ENCODE measurements around the gene TOGARAM2. TPM values are rescaled to one million over a fixed set of nuclear protein-coding genes. Genes with fewer than 3 reads are reported as not detected.
A peak's percentile ranks its signal among the peaks of the same experiment; 100 is the strongest.

TOGARAM2 gene
- total RNA-seq, 6 experiments from 2014 or later: not detected

DNA sequence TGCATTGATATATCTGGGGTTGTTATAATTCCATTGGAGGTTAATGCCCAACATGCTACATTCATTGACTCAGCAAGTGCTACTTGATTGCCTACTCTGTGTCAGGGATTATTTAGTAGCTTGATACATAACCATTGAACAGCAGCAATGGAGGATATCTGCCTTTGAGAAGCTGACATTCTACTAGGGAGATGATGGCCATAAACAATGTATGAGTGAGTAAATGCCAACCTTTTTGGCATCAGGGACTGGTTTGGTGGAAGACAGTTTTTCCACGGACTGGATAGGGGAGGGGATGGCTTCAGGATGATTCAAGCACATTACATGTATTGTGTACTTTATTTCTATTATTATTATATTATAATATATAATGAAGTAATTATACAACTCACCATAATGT, 31.9 kb upstream of the TOGARAM2 start:
- Mint-ChIP-seq H3K9me3 (peaks cover 7% of the 10 kb centered on the region), H3K27me3 (ENCODE audit: insufficient read depth) (peaks cover 3% of the 10 kb centered on the region; the same call in 1 of the 2 replicates), H3K36me3 (ENCODE audit: low read depth) (peaks cover 48% of the 10 kb centered on the region), H3K4me3 (no peak overlapping the region), H3K4me1 (ENCODE audit: low read depth) (peaks cover 33% of the 10 kb centered on the region), H3K27ac (no peak overlapping the region)
- TF ChIP-seq, protein P1, sequence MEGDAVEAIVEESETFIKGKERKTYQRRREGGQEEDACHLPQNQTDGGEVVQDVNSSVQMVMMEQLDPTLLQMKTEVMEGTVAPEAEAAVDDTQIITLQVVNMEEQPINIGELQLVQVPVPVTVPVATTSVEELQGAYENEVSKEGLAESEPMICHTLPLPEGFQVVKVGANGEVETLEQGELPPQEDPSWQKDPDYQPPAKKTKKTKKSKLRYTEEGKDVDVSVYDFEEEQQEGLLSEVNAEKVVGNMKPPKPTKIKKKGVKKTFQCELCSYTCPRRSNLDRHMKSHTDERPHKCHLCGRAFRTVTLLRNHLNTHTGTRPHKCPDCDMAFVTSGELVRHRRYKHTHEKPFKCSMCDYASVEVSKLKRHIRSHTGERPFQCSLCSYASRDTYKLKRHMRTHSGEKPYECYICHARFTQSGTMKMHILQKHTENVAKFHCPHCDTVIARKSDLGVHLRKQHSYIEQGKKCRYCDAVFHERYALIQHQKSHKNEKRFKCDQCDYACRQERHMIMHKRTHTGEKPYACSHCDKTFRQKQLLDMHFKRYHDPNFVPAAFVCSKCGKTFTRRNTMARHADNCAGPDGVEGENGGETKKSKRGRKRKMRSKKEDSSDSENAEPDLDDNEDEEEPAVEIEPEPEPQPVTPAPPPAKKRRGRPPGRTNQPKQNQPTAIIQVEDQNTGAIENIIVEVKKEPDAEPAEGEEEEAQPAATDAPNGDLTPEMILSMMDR (IDR thresholded peaks at IDR 0.05): no peak
- no peak for DNase-seq

GRCh38 chr2:28949617-28950305, 31.3 kb upstream of the TOGARAM2 start:
- no peak for DNase-seq
- TF ChIP-seq, protein P1 (IDR thresholded peaks at IDR 0.05): no peak
- Mint-ChIP-seq H3K9me3 (peaks cover 7% of the 10 kb centered on the region), H3K36me3 (ENCODE audit: low read depth) (peaks cover 44% of the 10 kb centered on the region), H3K4me1 (ENCODE audit: low read depth) (peaks cover 33% of the 10 kb centered on the region), H3K27ac (peak overlapping the region; percentile 45), H3K4me3 (no peak overlapping the region), H3K27me3 (ENCODE audit: insufficient read depth) (peaks cover 3% of the 10 kb centered on the region; the same call in 1 of the 2 replicates)

DNA sequence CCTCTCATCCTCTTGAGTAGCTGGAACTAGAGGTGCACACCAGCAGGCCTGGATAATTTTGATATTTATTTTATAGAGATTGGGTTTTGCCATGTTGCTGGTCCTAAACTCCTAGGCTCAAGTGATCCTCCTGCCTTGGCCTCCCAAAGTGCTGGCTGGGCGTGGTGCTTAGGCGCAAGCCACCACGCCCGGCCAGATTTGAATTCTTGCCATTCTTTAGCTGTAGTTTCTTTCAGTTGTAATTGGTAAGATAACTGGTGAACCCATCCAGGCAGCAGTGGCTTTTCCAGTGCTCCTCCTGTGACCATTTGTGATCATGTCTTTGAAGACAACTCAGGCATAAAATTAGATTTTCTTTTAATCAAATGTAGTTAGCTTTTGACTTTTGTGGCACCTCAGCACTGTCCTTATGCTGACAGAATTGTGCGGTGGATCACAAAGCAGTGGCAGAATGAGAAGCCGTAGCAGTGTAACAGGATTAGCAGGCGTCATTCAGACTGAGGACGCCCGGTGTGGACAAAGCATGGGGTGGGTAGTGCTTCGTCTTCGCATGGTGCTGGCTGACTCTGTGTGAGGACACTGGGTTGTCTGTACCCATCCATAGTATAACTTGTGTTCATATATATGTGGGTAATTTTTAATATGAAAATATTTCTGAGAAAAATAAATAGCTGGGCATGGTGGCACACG, 30.0 kb upstream of the TOGARAM2 start:
- peaks cover 33% of the 10 kb centered on the region for H3K4me1 Mint-ChIP-seq (ENCODE audit: low read depth)
- no peak overlapping the region for H3K4me3 Mint-ChIP-seq
- peaks cover 35% of the 10 kb centered on the region for H3K36me3 Mint-ChIP-seq (ENCODE audit: low read depth)
- DNase-seq: no peak
- H3K9me3 Mint-ChIP-seq: peaks cover 7% of the 10 kb centered on the region
- H3K27me3 Mint-ChIP-seq (ENCODE audit: insufficient read depth): peaks cover 6% of the 10 kb centered on the region; the same call in 1 of the 2 replicates
- TF ChIP-seq, protein P1 (IDR thresholded peaks at IDR 0.05): no peak
- H3K27ac Mint-ChIP-seq: no peak overlapping the region

- peaks cover 7% of the 10 kb centered on the region for H3K9me3 Mint-ChIP-seq
These were observed 28.9 kb upstream of the TOGARAM2 start for GRCh38 chr2:28951910-28952835.

DNA sequence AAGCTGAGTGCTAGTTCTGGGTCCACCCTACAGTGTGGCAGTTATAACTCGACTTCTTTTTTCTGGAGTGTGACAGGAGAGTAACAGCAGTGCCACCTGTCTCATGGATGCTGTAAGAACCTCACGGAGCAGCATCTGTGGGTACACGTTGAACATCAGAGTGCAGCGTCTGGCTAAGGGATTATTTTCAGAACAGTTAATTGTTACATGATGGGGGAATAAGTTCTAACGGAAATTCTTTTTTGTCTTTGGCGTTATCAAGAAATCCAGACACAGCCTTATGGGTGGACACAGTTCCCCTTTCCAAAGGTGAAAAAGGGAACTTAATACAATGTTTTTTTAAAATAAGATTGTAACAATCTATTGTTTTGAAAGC, 28.3 kb upstream of the TOGARAM2 start:
- Mint-ChIP-seq H3K9me3 (peaks cover 7% of the 10 kb centered on the region), H3K27ac (peak overlapping the region; percentile 7), H3K36me3 (ENCODE audit: low read depth) (peaks cover 27% of the 10 kb centered on the region), H3K4me3 (no peak overlapping the region), H3K4me1 (ENCODE audit: low read depth) (peaks cover 39% of the 10 kb centered on the region), H3K27me3 (ENCODE audit: insufficient read depth) (peaks cover 6% of the 10 kb centered on the region; the same call in 1 of the 2 replicates)
- DNase-seq: no peak
- TF ChIP-seq, protein P1 (IDR thresholded peaks at IDR 0.05): peak; percentile 21; the same call in 1 of the 2 replicates

More at GRCh38 chr2:28951910-28952835, 28.9 kb upstream of the TOGARAM2 start:
- Mint-ChIP-seq H3K36me3 (ENCODE audit: low read depth) (peaks cover 29% of the 10 kb centered on the region), H3K27ac (peak overlapping the region; percentile 7), H3K4me3 (no peak overlapping the region), H3K4me1 (ENCODE audit: low read depth) (peaks cover 33% of the 10 kb centered on the region), H3K27me3 (ENCODE audit: insufficient read depth) (peaks cover 6% of the 10 kb centered on the region; the same call in 1 of the 2 replicates)
- no peak for DNase-seq
- TF ChIP-seq, protein P1 (IDR thresholded peaks at IDR 0.05): no peak

All from HFFc6 (cell line).